Sigmoid colon (tissue), 4 donors: Measurements from ENCODE around the gene CLEC2L.

Experiments used
- EP300 ChIP-seq, 4 donors: sonication (generic); formaldehyde crosslinking; IDR thresholded peaks; one replicate each; pipeline ENCODE4 v1.6.1; 2017; ENCODE audit warnings: antibody characterized with exemption in 4 of 4
- POLR2AphosphoS5 ChIP-seq, 4 donors: sonication (generic); formaldehyde crosslinking; IDR thresholded peaks; one replicate each; pipeline ENCODE4 v1.6.1; 2017; ENCODE audit warnings: antibody characterized with exemption in 4 of 4
- TF ChIP-seq, protein P1 (sequence below), 4 experiments: fragments of 450-650 bp in 3 of 4; fragments of 200-600 bp in 1 of 4; IDR thresholded peaks; one replicate each; pipeline ENCODE4 v1.5.1; 2016 to 2019; ENCODE audit warnings: antibody characterized with exemption in 4 of 4, mild to moderate bottlenecking in 3 of 4, moderate library complexity in 2 of 4

DNA sequence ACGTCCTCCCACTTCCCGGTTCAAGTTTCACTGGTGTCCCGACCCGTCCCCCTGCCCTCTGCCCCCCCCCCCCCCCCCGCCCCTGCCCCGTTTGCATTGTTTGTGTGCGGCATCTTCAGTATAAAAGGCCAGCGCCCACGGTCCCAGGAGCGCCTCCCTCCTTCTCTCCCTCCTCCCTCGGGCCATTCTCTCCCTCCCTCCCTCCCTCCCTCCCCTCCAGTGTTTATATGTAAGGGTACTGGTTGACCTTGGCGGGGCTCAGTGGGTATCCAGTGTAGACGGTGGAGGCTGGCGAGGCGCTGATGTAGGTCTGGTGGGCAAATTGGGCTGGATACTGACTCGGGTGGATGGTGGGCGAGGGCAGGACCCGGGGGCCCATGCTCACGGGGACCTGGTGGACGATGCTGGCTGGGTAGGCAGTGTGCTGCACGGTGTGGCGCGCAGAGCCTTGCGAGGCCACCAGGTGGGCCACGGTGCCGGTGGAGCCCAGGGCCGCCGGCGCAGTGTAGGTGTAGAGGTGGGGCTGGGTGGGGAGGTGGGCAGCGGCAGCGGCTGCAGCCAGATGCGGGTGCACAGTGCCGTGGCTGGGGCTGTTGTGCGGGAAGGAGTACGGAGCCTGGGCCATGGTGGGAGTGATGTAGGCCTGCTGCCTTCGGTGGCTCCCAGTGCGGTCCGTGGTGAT is 49.4 kb downstream of the CLEC2L start:
- TF ChIP-seq EP300 (IDR thresholded peaks at IDR 0.05) (no peak), POLR2AphosphoS5 (IDR thresholded peaks at IDR 0.05) (no peak)
- TF ChIP-seq, protein P1, sequence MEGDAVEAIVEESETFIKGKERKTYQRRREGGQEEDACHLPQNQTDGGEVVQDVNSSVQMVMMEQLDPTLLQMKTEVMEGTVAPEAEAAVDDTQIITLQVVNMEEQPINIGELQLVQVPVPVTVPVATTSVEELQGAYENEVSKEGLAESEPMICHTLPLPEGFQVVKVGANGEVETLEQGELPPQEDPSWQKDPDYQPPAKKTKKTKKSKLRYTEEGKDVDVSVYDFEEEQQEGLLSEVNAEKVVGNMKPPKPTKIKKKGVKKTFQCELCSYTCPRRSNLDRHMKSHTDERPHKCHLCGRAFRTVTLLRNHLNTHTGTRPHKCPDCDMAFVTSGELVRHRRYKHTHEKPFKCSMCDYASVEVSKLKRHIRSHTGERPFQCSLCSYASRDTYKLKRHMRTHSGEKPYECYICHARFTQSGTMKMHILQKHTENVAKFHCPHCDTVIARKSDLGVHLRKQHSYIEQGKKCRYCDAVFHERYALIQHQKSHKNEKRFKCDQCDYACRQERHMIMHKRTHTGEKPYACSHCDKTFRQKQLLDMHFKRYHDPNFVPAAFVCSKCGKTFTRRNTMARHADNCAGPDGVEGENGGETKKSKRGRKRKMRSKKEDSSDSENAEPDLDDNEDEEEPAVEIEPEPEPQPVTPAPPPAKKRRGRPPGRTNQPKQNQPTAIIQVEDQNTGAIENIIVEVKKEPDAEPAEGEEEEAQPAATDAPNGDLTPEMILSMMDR (IDR thresholded peaks at IDR 0.05), result no peak
